ENCODE measurements around the gene TSHZ3.

The TSHZ3 gene

DNA sequence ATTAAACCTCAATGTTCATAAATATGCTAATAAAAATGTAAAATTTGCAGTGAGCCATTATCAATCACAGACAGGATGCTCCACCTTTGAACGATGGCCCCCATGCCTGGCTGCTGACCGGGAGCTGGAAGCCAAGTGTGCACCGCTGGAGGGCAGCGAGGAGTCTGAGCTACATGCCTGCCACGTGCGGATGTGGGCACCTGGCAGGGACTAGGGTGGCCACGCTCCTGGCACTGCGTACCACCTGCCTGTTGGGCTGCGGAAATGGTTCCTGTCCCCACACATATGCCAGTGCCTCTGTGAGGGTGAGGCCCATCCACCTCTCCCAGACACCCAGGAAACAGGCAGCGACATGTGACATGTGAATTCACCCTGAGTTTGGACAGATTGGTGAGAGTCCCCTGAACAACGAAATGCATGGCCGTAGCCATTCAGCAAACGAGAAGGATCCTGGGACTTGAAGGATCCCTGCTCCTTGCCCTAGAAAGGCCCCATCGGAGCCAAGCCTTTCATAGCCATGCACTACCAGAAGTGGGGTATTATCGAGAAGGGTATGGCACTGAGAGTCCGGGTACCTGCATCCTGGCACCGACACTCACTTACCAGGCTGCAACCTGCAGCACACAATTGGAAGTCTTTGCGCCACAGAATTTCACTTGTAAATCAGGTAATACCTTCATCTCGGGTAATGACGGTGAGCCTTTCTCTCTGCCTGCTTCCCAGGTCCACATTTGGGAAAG, 35.8 kb downstream of the TSHZ3 start:
- DNase-seq (ENCODE audit: low read depth in 2 of 2), result no peak

GRCh38 chr19:31312677-31313244, 36.5 kb downstream of the TSHZ3 start:
- DNase-seq (ENCODE audit: low read depth in 2 of 2), result no peak

DNA sequence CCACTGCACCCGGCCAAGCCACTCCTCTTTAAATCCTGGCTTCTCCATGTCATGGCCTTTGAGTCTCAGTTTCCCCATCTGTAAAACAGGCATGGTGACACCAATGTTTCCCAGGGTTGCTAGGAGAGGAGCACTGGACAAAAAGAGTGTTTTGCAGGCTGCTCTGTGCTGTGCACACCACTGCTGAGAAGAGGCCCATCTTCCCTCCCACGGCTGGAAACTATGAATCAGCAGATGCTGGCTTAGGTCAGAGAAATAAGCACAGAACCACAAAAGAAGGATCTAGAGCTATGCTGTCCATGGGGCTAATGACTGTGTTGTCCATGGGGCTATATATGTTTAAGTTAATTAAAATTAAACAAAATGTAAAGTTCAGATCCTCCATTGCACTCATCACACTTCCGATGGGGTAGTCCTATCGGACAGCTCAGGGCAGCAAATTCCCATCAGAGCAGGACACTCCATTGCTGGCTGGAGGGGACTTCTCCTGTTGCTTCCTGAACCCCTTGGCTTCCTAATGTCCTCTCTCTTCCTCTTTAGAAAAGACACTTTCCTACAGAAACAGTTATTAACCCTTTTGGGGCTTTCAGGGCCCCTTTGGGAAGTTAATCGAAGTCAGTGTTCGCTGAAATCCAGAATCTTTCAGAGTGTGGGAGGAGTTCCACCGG, 37.1 kb downstream of the TSHZ3 start:
- peak; percentile 40 to 43 for DNase-seq (ENCODE audit: low read depth in 2 of 2)

DNA sequence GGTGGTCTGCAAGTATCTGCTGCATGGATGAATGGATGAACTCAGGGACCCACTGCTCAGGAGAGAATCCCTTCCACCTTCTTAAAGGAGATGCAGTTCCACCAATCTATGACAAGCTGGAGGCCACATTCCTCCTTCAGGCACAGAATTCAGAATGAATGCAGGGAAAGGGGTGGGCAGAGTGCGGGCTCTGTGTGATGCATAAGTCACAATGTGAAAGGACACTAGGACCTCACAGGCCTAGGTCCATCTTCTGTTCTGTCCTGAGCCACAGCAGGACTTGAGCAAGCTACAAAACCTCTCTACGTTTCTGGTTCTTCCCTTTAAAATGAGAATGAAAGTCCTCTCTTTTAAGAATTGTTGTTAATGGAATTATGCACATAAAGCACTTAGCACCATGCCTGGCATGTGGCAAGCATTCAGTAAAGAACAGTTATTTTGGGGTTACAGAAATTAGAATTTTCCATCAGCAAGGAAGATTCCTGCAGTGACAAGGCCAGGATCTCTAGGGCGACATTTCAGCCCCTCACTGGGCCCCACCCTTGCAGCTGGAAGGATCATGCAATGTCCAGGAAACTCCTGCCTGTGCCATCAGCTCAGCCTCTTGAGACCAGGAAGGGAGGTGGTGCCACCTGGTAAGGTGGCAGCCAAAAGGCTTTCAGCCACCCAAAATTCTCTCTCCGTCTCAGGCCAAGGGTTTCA, 38.7 kb downstream of the TSHZ3 start:
- no peak for DNase-seq (ENCODE audit: low read depth in 2 of 2)

DNA sequence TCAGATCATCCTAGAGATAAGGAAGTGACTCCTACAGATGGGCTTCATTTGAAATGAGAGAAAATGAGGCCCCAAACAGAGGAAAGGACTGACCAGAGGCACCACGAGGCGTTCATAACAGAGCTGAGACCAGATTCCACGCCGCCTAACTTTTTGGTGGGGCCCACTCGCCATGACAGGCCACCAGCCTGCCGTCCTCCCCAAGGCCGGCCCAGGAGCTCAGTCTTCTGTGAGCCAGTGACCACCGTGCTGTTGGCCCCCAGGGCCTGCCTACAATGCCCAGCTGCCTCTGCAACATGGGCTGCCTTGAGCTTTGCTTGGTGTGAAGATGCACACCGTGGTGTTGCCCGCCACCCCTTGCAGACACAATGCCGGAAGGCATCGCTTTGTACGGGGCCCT, 40.5 kb downstream of the TSHZ3 start:
- no peak for DNase-seq (ENCODE audit: low read depth in 2 of 2)

- no peak for DNase-seq (ENCODE audit: low read depth in 2 of 2)
These were observed 42.1 kb downstream of the TSHZ3 start for GRCh38 chr19:31307071-31307669.

DNA sequence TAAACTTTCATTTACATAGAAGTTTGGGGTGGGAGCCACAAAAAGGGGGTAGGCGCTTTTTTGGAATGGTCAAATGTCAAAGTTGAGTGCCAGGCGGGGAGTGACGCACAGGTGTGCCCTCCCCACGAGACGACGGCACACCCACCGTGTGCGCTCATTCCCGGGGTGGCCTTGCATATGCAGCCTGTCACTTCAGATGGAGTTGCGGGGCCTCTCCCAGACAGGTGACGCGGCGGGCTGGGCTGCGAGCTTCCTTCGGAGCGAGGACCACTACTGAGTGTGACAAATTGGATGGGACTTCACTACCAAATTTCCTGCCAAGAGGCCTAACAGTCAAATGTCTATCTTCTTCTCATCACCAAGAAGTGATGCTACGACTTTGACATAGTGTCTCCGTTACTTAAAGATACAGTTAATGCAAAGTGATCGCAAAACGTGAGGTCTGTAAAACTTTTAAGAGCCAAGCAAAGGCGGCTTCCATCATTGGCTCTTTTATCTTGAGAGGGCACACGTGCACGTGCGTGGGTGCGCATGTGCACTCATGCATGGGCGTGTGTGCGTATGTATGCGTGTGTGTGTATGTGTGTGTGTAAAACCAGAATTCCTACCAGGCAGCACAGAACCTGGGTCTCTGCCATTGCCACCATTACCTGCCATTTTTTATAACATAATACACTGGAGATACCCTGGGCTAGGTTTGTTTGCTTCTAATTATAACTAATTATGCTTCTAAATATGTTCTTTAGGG, 43.1 kb downstream of the TSHZ3 start:
- DNase-seq (ENCODE audit: low read depth in 2 of 2), result no peak

DNA sequence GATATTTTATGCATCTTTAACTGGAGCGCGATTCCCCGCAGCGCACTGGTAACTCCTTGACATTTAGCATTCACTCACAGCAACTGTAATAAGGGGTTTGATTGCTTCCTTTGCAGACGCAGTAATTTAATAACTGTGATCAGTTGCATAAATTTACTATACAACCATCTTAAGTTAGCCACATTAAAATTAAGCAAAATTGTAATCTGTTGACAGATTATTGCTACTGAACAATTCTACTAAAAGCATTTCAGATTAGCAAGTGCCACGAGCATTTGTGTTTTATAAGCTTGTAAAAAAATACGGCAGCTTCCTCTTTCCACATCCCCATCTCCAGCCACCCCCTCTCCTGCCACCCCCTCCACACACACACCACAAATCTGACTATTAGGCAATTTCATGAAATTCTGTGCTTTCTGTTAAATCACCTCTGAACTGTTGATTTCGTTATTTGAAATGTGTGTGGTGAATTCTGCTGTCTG, 44.4 kb downstream of the TSHZ3 start:
- DNase-seq (ENCODE audit: low read depth in 2 of 2), result no peak

- DNase-seq (ENCODE audit: low read depth in 2 of 2), result no peak
These were observed 45.9 kb downstream of the TSHZ3 start for GRCh38 chr19:31303262-31303815.

- no peak for DNase-seq (ENCODE audit: low read depth in 2 of 2)
These were observed 47.8 kb downstream of the TSHZ3 start for GRCh38 chr19:31301306-31301980.

DNA sequence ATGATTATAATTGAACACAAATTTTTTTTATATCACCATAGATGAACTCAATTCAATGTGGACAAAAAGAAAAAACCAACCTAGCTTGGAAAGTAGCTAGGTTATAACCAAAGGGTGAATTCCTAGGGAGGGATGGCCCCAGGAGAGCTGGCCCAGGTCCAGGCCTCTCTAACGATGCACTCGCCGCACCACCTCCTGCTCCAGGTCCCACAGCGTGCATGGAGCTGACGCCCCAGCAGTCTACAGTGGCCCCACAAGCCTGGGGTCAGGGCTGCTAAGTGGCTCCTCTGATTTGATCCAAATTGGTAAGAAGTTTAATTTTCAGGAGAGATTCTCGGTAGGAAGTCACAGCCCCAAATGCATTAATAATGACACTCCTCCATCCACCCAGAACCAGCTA, 48.8 kb downstream of the TSHZ3 start:
- no peak for DNase-seq (ENCODE audit: low read depth in 2 of 2)

DNA sequence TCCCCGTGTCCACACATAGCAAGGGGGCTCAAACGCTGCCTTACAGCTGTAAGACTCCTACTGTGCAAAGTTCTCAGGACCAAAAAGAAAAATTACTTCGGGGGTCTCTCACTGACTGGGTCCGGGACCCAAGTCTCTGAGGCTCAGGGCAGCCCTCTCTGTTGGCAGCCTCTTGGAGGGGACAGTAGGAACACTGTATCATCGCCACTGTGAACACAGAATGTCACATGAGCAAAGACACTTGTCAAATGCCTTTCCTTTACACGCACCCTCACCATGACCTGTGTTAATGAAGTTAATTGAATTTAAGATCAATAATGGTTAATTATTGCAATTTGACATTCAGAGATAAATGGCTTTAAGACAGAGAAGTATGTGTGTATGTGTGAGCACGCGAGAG, 49.6 kb downstream of the TSHZ3 start:
- DNase-seq (ENCODE audit: low read depth in 2 of 2), result no peak

GRCh38 chr19:31297991-31298390, 51.2 kb downstream of the TSHZ3 start:
- no peak for DNase-seq (ENCODE audit: low read depth in 2 of 2)

DNA sequence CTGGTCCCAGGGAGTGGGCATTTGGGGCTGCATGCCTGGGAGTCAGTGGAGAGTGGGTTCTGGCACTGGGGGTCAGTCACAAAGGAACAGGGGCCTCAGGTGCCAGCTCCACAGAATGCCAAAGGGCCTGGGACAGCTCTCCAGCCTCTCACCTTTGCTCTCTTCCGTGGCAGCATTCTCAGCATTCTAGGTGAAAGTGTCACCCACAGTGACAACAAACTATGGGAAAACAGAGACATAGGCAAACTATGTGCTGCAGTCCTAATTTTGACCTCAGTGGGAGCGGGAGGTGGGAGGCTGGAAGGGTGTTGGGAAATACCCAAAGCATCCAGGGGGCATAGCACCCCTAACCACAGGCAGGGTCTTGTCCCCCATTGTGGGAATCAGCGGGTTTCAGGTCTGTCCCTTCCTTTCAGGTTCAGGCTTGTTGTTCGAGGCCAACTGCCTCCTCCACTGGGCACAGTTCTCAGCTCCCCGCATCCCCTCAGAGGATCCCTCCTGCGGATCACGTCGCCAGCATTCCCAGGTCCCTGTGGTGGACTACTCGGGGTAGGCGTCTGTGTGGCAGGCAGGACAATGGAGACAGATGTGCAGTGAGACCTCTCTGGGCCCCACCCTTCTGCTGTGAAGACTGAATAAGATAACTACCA, 52.4 kb downstream of the TSHZ3 start:
- no peak for DNase-seq (ENCODE audit: low read depth in 2 of 2)

- DNase-seq (ENCODE audit: low read depth in 2 of 2), result no peak
These were observed 55.0 kb downstream of the TSHZ3 start for GRCh38 chr19:31294189-31294588.

DNA sequence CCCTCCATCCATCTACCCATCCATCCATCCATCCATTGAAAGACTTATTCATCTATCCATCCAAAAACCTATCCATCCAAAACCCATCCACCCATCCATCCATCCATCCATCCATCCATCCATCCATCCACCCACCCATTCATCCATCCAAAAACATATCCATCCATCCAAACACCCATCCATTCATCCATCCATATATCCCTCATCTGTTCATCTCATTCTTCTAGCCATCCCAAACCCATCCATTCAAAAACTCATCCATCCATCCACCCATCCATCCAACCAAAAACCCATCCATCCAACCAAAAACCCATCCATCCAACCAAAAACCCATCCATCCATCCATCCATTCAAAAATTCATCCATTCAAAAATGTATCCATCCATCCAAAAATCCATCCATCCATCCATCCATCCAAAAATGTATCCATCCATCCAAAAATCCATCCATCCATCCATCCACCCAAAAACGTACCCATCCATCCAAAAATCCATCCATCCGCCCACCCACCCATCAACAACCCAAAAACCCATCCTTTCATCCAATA, 56.5 kb downstream of the TSHZ3 start:
- no peak for DNase-seq (ENCODE audit: low read depth in 2 of 2)

DNA sequence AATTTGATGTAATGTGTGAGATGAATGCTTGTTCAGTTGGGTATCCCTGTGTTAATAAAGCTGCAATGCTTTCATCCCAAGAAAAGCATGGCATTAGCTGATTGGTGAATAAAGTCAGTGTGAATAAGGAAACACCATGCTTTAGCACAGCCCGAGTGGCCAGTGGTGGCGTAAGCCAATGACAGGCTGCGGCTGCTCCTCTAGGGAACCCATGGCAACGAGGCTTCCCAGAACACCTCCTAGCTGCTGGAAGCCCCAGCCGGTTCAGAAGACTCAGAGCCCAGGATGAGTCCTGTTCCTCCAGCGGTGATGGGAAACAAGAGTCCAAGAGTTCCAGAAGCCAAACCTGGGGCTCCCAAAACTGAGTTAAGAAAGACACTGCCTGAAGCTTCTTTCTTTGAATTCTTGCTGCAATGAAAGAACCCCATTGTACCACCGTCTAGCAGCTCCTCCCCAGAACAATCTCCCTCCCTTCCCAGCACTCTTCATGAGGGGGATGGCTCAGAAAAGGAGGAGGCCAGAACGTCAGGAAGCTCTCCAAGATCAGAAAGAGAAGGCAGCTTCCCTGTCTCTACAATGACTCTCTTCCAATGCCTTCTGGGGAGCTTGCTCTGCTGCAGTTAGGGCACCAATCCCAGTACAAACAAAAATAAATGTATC, 58.2 kb downstream of the TSHZ3 start:
- DNase-seq (ENCODE audit: low read depth in 2 of 2), result no peak

GRCh38 chr19:31289976-31290375, 59.3 kb downstream of the TSHZ3 start:
- no peak for DNase-seq (ENCODE audit: low read depth in 2 of 2)

- DNase-seq (ENCODE audit: low read depth in 2 of 2), result no peak
These were observed 59.8 kb downstream of the TSHZ3 start for GRCh38 chr19:31289381-31289880.
